Gastrocnemius medialis (tissue), 4 donors: Measurements from ENCODE around the gene PRKCH.

Source experiments
- CTCF ChIP-seq, 5 experiments: fragments of 450-650 bp in 3 of 5; fragments of 200-600 bp in 2 of 5; sonication (generic) in 2 of 5; IDR thresholded peaks in 4 of 5; conservative IDR thresholded peaks in 1 of 5; 1 replicate in 4 of 5; 2 replicates in 1 of 5; pipeline ENCODE4 v1.5.1; 2016 to 2019; ENCODE audit warnings: antibody characterized with exemption in 5 of 5, mild to moderate bottlenecking in 3 of 5, moderate library complexity in 3 of 5
- POLR2A ChIP-seq, 2 donors: fragments of 450-650 bp; IDR thresholded peaks; one replicate each; pipeline ENCODE4 v1.6.1; 2017; ENCODE audit warnings: antibody characterized with exemption in 2 of 2, mild to moderate bottlenecking in 2 of 2, moderate library complexity in 2 of 2

GRCh38 chr14:61362072-61362750, 40.8 kb downstream of the PRKCH start:
- TF ChIP-seq CTCF (IDR thresholded peaks at IDR 0.05 in 4 of 5, conservative IDR thresholded peaks at IDR 0.05 in 1 of 5) (no peak), POLR2A (IDR thresholded peaks at IDR 0.05) (no peak)
